ENCODE results near the gene PERCC1.
"Not testable (repeated sequence)": the region's sequence is repeated elsewhere in the genome, so short reads cannot be mapped to it uniquely, and the experiment has no call there.

Gene PERCC1

DNA sequence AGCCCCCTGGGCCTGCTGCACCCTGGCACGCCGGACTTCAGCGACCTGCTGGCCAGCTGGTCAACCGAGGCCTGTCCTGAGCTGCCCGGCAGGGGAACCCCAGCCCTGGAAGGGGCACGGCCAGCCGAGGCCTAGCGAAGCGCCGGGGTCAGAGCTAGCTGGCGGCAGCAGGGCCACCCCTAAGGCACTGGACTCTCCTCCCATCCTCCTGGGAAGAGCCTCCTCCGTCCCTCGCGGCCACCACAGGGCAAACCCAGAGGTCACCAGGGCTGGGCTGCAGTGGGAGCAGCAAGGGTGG is 2.3 kb downstream of the PERCC1 start:
- no peak for DNase-seq

DNA sequence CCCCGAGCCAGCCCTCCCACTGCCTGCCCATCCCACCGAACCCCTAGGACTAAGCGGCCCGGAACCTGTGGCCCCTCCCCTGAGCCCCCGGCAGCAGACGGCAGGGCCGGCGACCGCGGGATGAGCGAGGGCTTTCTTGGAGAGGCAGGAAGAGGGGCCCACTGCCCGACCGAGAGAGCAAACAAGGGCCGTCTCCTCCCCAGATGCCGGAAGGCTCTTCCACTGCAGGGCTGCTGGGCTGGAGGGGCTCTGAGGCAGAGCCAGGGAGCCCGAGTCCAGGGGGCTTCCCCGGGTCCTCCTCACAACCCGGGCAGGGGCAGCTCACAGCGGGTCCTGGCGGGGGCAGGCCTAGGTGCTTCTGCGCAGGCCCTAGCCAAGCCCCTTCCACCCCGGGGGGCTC is 2.9 kb downstream of the PERCC1 start:
- no peak for DNase-seq

DNA sequence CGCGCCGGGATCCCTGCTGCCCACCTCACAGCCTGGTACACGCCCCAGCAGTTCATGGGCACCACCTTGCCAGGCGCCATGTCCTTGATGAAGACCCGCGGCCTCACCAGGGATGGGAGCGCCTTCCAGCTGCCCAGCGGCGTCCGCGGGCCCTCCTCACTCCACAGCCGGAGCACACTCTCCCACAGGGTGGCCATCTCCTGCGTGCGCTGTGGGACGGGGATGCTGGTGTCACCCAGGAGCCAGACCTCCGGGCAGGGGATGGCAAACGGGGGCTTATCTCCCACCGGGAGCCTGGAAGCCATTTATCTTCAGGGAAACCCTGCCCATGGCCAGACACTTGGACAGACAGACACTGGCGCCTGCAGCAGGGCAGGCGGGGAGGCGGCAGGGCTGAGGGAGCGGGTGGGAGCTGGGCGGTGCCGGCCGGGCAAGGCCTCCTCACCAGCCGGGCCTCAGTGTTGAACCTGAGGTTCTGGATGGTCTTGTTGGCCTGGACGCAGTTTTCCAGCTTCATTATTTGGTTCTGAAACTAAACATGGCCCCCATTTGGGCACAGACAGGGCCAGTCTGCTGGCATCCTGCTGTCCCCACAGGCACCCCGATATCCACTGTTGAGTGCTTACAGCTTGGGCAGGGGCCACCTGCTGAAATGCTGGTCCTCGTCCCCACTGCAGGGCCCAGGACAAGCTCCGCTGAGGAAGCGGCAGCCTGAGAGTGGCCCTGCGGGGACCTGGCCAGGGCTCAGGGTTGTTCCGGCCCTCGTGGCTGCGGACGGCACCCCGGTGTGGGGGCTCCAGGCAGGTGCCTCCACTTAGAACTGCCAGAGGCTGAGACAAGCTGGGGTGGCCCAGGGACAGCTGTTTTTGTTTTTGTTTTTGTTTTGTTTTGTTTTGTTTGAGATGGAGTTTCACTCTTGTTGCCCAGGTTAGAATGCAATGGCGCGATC is 4.0 kb downstream of the PERCC1 start:
- DNase-seq = no peak

DNA sequence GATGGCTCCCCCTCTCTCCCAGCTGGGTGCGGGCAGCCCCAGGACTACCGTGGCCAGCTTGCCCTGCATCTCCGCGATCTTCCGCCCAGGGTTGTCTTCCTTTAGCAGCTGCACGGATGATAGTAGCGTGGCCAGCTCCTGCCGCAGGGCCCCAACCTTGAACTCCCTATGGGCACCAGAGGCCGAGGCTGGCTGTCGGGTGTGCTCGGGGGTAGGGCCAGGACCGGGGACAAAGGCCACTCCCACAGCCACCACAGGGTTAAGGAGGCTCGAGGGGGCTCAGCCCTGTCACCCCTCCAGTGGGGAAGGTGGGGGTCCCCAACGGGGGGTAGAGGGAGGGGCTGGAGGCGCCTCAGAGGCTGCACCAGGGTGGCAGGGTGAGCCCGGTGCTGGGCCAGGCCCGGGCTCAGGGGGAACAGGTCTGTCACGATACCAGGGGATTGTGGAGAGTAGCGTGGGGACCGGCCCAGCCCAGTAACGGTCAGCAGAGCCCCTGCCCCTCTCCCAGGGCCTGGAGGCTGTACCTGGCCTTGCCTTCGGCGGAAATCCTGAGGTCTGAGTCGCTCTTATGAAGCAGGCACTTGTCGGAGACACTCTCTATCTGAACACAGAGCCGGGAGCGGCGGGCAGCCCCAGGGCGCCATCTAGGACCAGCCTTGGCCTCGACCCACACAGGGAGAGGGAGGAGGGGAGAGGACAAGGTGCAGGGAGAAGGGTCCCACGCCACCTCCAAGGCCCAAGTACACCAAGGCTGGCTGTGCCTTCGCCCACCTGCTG is 5.2 kb downstream of the PERCC1 start:
- no peak for DNase-seq

DNA sequence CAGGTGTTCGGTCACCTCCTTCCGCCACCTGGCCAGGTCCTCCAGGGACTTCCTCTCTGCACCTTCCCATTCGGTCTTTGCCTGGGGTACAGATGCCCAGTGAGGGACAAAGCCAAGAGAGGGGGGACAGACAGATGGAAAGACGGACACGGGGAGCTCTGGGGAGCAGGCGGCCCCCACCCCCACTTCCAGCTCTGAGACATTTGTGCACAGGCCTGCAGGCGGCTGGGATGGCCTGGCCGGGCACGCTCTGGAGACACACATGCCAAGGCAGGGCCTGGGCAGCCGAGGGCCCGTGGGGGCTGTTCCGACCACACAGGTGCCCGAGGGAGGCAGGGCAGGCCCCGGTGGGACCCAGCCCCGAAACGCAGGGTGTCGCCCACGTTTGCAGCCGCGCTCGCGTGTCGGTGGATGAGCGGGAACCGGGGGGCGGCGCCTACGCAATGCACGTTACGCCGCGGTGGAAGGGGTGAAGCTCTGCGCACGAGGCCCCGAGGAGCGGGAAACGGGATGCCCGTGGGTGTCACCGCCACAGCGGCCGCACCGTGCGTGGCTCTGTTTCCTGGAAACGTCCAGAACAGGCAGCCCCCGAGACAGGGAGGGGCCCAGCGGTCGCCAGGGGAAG is 6.0 kb downstream of the PERCC1 start:
- DNase-seq = no peak

DNA sequence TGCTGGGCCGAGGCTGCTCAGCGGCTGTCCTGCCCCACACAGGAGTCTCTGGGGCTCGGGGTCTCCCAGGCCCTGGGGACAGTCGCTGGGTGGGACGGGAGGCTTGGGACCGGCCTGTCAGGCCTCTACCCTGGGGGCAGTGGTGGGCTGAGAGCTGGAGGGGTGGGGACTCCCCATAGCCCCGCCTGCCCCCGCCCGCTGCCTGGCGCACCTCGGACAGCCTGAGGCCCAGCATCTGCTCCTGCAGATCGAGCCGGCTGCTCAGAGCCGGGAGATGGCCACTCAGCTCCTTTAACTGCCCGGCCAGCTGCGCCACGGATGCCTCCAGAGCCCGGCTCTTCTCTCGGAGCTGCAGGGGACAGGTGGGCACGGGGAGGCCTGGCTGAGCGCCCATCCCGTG is 6.7 kb downstream of the PERCC1 start:
- DNase-seq = no peak

DNA sequence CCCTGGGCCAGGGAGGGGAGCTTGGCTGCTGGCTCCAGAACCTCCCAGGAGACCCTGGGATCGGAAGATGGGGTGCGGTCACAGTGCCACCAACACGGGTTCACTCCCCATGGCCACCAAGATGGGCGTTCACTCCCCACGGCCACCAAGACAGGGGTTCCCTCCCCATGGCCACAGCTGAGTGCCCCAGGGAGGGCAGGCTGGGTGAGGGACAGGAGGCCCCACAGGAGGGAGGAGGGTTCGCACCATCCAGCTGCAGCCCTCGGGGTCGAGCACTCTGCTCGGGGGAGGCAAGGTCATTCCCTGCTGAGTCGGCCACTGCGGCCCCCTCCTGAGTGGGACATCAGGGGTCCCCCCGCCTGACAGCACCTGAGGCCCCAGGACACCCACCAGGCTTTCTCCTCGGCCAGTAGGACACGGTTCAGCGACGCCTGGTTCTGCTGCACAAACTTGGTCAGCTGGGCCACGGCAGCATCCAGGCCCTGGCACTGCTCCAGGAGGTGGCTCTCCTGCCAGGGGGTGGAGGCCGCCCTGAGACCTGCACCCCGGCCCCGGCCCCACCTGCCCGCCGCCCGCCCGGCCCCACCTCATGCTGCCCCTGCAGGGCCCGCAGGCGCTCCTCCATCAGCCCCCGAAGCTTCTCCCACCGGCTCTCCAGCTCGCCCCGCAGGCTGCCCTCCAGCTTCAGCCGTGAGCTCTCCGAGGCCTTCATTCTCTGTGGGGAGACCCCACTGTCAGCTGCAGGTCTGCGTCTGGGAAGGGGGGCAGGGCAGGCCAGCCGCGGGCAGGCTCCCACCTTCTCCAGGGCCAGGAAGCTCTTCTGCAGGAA is 7.6 kb downstream of the PERCC1 start:
- no peak for DNase-seq

DNA sequence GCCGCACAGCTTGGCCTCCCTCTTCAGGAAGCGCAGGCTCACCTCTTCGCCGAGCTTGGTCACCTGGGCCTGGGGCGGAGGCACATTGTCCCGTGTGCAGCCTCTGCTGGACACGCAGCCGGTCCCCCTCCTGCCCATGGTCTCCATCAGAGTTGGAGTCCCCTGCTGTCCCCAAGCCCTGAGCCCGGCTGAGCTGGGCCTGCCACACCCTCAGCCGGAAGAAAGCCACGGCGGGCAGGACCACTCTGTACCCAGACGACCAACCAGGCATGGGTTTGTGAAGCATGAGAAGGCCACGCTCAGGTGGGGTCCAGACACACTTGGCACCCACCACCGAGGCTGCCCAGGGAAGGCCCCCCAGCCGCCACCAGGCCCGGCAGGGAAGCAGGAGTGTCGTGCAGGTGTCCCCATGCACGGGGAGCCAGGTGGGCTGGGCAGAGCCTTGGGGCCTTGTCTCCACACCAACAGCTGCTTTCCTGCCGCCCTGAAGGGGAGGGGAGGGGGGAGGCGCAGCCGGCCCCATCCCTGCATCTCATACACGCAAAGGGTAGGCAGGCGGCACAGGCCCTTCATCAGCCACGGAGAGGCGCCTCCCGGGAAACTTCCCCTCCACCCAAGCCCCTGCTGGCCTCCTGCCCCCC is 8.3 kb downstream of the PERCC1 start:
- DNase-seq = no peak

DNA sequence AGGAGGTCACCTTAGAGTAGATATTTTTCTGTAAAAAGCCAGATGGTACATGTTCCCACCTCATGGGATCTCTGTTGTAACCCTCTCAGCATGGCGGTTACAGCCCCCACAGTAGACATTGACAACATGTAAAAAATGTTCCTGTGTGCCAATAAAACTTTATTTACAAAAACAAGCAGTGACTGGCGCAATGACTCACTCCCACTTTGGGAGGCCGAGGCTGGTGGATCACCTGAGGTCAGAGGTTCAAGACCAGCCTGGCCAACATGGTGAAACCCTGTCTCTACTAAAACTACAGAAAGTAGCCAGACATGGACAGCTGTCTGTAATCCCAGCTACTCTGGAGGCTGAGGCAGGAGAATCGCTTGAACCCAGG is 8.8 kb downstream of the PERCC1 start:
- DNase-seq = not testable (repeated sequence)

DNA sequence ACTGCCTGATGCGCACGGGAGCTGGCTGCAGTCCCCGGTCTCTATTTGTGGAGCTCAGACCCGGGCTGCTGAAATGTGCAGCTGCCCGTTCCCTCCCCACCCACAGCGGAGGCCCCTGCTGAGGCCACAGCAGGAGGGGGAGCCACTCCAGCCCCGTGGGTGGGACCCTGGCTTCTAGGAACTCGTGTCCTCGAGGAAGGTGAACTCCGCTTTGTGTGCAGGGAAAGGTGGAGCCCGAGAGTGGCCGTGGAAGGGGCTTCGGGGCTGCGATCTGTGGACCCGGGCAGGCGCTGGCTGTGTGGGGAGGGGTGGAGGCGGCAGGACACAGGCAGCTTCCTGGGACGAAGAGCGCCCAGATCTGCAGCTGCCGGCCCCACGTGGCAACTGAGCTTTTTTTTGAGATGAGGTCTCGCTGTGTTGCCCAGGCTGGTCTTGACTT is 10.5 kb downstream of the PERCC1 start:
- DNase-seq = no peak

DNA sequence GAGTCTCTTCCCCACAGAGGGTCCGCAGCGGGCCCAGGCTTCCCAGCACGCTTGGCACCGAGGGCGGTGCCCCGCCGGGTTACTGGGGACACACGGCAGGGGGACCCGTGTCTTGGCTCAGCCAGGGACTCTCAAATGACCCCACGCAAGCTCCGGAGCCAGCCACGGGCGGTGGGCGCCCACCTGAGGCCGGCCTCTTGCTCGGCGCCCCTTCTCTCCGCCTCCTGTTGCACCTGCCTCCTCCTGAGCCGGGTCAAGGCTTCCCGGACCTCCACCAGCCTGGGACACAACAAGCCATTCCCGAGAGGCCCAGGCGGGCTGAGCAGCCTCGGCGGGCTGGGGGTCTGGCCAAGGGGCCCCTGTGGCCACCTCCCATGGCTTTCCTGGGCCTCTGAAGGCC is 11.8 kb downstream of the PERCC1 start:
- no peak for DNase-seq

DNA sequence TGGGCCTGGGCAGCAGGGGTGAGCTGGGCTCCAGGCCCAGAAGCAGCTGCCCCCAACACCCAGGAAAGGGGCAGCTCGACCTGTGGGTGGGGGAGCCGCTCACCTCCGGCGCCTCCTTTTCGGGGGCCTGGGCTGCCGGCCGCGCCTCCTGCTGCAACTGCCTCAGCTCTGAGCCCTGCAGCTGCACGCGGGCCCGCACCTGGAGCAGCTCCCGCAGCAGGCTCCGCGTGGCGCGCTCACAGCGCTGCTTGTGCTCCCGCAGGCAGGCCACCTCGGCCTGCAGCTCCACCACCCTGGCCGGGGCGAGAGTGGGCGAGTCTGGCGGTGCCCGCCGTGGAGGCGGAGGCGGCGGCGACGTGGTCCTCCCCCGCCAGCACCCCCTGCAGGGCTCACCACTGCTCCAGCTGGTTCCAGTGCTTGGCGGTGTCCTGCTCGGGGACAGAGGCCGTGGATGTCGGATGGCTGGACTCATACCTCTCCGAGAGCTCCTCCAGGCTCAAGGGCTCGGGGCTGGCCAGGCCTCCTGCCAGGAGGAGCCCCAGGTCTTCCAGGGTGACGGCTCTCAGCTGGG is 12.6 kb downstream of the PERCC1 start:
- no peak for DNase-seq

DNA sequence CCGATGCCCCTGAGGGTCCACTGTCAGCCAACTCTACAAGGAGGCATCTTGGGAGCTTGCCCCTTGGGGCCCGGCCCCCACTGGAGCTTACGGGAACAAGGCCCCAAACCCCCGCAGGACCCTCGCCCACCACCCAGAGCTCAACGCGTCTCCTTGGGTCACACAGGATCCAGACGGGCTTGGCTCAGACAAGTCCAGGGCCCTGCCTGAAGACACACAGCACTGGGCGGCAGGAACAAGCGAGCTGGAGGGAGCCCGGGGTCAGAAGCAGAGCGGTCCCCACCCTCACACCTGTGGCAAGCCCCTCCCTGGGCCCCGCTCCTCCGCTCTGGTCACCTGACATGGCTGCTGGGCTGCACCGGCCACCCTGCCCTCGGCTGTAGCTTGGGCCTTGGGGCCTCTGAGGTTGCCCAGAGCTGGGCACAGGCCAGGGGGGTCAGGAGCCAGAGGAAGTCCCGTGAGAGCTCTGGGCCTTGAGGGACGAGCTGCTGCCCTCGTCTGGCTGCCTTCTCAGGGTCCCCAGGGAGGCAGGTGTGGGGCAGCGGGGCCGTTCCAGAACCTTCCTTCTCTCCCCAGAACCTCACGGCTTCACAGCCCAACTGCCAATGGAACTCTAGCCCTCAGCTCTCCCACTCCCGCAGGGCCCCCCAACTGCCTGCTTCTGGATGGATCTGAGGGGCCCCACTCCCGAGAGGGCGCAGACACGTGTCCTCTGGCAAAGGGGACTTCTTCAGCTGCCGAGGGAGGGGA is 13.3 kb downstream of the PERCC1 start, which contains the start of gene CCDC154:
Gene CCDC154, minus strand, starts transcription at position 577 of the 750 bp plus-strand sequence. Its CDS starts 234 bp downstream, at position 343.
- DNase-seq = no peak

DNA sequence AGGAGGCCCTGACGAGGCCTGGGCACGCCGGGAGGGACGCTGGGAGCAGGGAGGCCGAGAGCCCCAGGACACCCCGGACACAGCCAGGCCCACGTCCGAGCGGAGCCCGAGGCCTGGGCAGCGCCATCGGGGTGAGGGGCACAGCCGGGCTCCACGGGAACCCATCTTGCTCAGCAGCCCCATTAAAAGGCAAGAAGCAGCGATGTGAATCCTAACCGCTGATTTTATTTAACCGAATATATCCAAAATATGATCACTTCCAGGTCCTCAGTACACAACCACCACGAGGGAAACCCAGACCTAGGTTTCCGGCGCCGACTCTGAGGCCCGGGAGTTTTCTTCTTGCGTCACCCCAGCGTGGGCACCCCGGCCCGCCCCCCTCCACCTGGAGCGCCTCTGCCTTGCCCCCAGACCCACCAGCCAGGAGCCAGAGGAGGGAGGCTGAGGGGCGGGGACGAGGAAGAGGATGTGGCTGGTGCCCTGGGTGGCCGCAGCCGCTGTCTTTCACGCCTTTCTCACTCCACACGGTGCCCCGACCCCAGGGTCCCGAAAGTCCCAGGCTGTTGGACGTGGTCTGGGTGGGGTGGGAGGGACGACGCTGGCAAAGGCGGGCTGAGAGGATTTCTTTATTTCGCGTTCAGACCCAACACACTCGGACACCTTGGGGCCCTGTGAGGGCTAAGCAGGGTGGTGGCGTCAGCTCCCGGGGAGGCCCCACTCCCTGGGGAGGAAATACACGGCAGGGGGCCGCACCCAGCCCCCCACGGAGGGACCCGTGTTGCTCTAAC is 14.0 kb downstream of the PERCC1 start:
- no peak for DNase-seq

DNA sequence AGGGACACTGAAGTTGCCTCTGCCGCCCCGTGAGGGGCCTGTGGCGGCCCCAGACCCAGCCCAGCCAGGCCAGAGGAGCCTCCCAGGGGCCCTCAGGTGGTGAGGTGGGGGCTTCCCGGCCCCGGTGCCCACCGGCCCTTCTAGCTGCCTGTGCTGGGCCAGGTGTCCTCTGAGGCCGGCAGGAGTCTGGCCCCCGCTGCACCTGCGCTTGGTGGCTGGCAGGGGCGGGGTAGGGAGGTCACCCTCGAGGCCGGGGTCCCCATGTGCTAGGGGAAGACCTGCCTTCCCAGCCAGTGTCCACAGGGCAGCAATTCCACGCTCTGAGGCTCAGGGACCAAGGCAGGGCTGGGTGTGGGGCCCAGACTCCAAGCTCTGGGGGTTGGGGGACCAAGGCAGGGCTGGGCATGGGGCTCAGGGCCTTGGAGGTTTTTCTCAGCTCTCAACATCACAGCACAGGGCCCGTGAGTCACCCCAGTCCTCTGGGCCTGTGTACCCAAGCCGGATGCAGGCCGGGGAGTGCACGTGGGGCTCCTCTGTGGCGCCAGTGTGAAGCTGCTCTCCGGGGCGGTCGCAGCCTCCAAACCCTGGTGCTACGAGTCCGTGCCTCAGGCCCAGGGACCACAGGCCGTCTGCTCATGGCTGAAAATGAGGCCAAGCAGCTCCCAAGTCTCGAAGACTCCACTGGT is 14.8 kb downstream of the PERCC1 start:
- no peak for DNase-seq

DNA sequence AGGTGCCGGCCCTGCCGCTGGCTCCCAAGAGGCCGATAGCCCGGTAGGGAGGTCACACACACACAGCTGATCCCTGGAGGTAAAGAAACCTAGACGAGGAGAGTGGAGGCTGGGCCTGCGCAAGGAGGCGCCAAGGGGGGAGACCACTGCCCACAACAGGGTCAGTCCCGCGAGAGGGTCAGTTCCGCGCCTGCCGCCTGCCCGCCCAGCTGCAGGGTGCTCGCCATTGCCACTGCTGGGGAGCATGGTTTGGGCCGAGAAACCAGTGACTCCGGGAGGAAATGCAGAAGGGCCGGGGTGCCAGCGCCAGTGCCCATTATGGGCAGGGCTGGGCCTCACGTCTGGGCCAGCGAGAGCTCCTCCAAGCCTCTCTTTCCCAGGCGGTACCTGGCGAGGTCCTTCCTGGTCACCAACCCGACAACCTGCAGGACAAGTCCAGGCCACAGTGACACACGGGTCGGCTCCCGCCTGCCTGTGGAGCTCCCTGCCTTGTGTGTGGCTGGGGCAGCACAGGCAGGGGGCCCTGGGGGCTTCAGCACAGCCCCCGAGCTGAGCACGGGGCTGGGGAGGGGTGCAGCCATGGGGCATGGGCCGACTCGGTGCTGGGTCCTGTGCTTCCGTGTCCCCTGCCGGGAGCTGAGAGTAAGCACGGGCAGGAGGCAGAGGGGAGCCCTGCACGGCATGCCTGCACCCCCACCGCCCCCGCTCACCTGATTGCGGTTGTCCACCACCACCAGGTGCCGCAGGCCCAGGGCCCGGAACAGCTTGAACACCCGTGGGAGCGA is 15.6 kb downstream of the PERCC1 start:
- DNase-seq = no peak

DNA sequence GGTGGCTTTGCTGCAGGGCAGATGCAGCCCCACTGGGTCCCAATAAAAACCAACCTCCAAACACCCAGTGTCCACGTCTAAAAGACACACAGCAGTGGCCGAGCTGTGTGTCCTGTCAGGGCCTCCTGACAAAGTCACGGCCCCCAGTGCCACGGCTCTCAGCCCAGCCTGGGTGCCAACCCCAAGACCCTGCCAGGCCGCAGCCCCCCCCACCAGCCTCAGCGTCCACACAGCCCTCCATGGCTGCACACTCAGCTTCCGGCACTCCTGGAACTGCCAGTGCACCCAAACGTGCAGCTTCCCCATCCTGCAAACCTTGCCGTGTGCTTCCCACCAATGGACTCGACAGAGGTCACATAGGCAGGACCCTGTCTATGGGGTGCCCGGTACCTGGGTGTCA is 17.1 kb downstream of the PERCC1 start:
- no peak for DNase-seq
